MCF 10A (cell line): ENCODE results near the gene TIAM2. TPM values are rescaled to one million over a fixed set of nuclear protein-coding genes. Genes with fewer than 3 reads are reported as not detected.
A peak's percentile ranks its signal among the peaks of the same experiment; 100 is the strongest.

Experiments used
- BruUV-seq: library from RNA; stranded (reverse); fragments of 400-500 nt; replicated peaks from 2 replicates; lab custom pipeline; 2021; lab: Mats Ljungman, UMichigan
- CTCF ChIA-PET: fragments of 300-600 bp; sonication (Branson Sonifier 250); formaldehyde crosslinking; extraction: SDS; loops from one replicate; lab custom pipeline; 2021; ENCODE audit warnings: antibody characterized with exemption, inconsistent platforms; lab: Yijun Ruan, JAX
- POLR2A ChIA-PET: fragments of 300-600, 350-650 bp; sonication (Branson Sonifier 250); formaldehyde crosslinking; extraction: SDS; loops from one replicate; lab custom pipeline; 2020; ENCODE audit warnings: antibody characterized with exemption, inconsistent platforms; lab: Yijun Ruan, JAX
- DNase-seq: peaks from one replicate; pipeline ENCODE4 v3.0.0-alpha.2; 2018; ENCODE audit not compliant: unreplicated experiment
- H3K27ac Mint-ChIP-seq: one replicate; pipeline ENCODE4 v1.8.0; 2022; ENCODE audit warnings: mild to moderate bottlenecking, low read depth, mixed read lengths; ENCODE audit not compliant: unreplicated experiment
- H3K27me3 Mint-ChIP-seq: one replicate; pipeline ENCODE4 v1.8.0; 2022; ENCODE audit warnings: mixed read lengths; ENCODE audit not compliant: insufficient read depth, unreplicated experiment
- H3K36me3 Mint-ChIP-seq: one replicate; pipeline ENCODE4 v1.8.0; 2022; ENCODE audit warnings: mild to moderate bottlenecking, moderate library complexity, mixed read lengths; ENCODE audit not compliant: insufficient read depth, unreplicated experiment
- H3K4me1 Mint-ChIP-seq: one replicate; pipeline ENCODE4 v1.8.0; 2022; ENCODE audit warnings: mixed read lengths; ENCODE audit not compliant: insufficient read depth, unreplicated experiment
- H3K4me3 Mint-ChIP-seq: one replicate; pipeline ENCODE4 v1.8.0; 2022; ENCODE audit warnings: mild to moderate bottlenecking, moderate library complexity, mixed read lengths; ENCODE audit not compliant: unreplicated experiment
- H3K9me3 Mint-ChIP-seq: one replicate; pipeline ENCODE4 v1.8.0; 2022; ENCODE audit warnings: mixed read lengths; ENCODE audit not compliant: unreplicated experiment
- intact Hi-C: fragments of 100-400 bp; cut with micrococcal nuclease; formaldehyde crosslinking; loops from 2 replicates; pipeline ENCODE4 v1.14.1; 2022
- total RNA-seq: library from RNA; stranded (reverse); gene quantifications from 2 replicates; pipeline ENCODE4 v1.2.3, GENCODE V29; 2022
- TF ChIP-seq, protein P1 (sequence below): fragments of 200-600 bp; IDR thresholded peaks from one replicate; pipeline ENCODE4 v1.8.0; 2022; ENCODE audit warnings: antibody characterized with exemption, mild to moderate bottlenecking; ENCODE audit not compliant: unreplicated experiment

Gene TIAM2
- total RNA-seq, 1 experiment from 2014 or later, result 3.1 TPM

DNA sequence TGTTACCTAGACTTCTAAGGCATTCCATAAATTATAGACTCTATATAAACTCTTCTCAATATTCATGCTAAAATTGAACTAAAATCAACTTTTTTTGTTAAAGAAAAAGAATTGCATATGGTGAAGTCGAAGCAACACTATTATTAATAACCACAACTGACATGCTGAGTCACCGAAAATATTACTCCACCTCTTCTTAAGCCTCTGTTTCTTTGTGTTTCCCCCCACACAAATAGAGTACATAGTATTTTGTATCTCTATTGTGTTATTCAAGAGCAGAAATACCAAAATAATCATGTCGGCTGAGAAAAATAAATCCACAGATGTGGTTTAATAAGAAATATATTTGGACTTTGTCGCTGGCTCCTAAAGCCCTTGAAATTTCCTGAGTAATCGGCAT lies 295.4 kb downstream of the TIAM2 start:
- TF ChIP-seq, protein P1, sequence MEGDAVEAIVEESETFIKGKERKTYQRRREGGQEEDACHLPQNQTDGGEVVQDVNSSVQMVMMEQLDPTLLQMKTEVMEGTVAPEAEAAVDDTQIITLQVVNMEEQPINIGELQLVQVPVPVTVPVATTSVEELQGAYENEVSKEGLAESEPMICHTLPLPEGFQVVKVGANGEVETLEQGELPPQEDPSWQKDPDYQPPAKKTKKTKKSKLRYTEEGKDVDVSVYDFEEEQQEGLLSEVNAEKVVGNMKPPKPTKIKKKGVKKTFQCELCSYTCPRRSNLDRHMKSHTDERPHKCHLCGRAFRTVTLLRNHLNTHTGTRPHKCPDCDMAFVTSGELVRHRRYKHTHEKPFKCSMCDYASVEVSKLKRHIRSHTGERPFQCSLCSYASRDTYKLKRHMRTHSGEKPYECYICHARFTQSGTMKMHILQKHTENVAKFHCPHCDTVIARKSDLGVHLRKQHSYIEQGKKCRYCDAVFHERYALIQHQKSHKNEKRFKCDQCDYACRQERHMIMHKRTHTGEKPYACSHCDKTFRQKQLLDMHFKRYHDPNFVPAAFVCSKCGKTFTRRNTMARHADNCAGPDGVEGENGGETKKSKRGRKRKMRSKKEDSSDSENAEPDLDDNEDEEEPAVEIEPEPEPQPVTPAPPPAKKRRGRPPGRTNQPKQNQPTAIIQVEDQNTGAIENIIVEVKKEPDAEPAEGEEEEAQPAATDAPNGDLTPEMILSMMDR, result no peak
- CTCF ChIA-PET, result no interaction called here
- H3K27me3 Mint-ChIP-seq, result no peaks in the 10 kb centered on the region

DNA sequence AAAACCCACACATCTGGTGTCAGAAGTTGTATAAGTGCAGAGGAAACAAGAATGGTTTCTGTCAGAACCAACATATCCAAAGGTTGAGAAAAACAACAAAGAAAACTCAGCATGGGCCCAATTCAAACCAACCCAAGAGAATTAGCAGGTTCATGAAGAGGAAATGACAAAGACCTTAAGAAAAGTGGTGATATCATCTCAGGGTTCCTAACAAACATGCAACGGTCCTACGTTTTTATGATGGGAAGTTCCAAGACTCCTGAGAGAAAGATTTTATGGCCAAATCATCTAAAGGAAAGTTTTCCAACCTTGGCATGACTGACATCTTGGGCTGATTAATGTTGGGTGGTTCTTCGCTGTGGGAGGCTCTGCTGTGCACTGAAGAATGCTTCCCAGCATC lies 296.2 kb downstream of the TIAM2 start:
- H3K4me3 Mint-ChIP-seq, result no peak overlapping the region

More for the DNA sequence above, 295.4 kb downstream of the TIAM2 start:
- no peaks in the 10 kb centered on the region for H3K9me3 Mint-ChIP-seq
- POLR2A ChIA-PET, result no interaction called here
- DNase-seq, result no peak
- intact Hi-C loops, result no loop called here
- no TSS peak for BruUV-seq
- H3K27ac Mint-ChIP-seq, result no peak overlapping the region
- no peaks in the 10 kb centered on the region for H3K4me1 Mint-ChIP-seq
- H3K36me3 Mint-ChIP-seq, result peaks cover 56% of the 10 kb centered on the region
- H3K4me3 Mint-ChIP-seq, result no peak overlapping the region

DNA sequence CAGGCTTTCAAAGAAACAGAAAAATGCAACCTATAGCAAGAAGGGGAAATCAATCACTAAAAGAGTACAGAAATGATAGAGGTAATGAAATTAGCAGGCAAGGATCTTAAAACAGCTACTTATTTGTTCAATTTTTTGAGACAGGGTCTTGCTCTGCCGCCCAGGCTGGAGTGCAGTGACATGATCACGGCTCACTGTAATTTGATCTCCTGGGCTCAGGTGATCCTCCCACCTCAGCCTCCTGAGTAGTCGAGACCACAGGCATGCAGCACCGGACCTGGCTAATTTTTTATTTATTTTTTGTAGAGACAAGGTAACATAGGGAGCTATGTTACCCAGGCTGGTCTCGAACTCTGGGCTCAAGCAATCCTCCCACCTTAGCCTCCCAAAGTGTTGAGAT lies 297.6 kb downstream of the TIAM2 start:
- Mint-ChIP-seq H3K9me3 (no peaks in the 10 kb centered on the region), H3K27me3 (no peaks in the 10 kb centered on the region), H3K4me1 (no peaks in the 10 kb centered on the region), H3K4me3 (no peak overlapping the region), H3K36me3 (peaks cover 61% of the 10 kb centered on the region), H3K27ac (no peak overlapping the region)
- BruUV-seq, result no TSS peak
- CTCF ChIA-PET, result interaction anchor here (0.7 kb wide), 1 partner anchor 119 kb away, joined by 3 read pairs; no protein-coding TSS in a partner anchor
- TF ChIP-seq, protein P1, result no peak
- no peak for DNase-seq
- intact Hi-C loops, result no loop called here
- POLR2A ChIA-PET, result interaction anchor here (1.0 to 1.2 kb wide), 2 partner anchors 11 to 22 kb away, joined by 3 read pairs; partner anchors contain the start of gene TFB1M

More for the DNA sequence above, 296.2 kb downstream of the TIAM2 start:
- Mint-ChIP-seq H3K27me3 (no peaks in the 10 kb centered on the region), H3K9me3 (no peaks in the 10 kb centered on the region), H3K36me3 (peaks cover 57% of the 10 kb centered on the region), H3K4me1 (no peaks in the 10 kb centered on the region), H3K27ac (peak overlapping the region; percentile 30)
- ChIA-PET CTCF (interaction anchor here (0.8 kb wide), 1 partner anchor 16 kb away, joined by 4 read pairs; no protein-coding TSS in a partner anchor), POLR2A (no interaction called here)
- no peak for DNase-seq
- TF ChIP-seq, protein P1, result no peak
- no TSS peak for BruUV-seq
- intact Hi-C loops, result no loop called here

DNA sequence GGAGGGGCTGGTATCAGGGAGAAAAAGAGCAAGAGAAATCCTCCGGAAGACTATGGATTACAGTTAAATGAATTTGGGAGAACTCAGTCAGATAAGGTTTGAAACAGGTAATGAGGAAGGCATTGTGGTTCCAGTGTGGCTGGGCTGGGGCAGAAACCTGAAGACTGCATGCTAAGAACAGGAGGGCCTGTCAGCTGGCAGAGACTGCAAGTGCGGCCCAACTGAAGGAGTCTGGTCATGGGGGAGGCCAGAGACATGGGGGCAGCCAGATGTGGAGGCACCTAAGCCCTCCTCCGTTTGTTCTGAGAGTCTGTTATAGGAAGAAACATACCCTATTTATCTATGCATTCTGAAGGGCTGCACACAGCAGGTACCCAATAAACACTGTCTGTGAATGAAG lies 302.6 kb downstream of the TIAM2 start:
- Mint-ChIP-seq H3K9me3 (no peaks in the 10 kb centered on the region), H3K36me3 (peaks cover 63% of the 10 kb centered on the region), H3K27me3 (no peaks in the 10 kb centered on the region), H3K4me1 (no peaks in the 10 kb centered on the region), H3K27ac (peak overlapping the region; percentile 43), H3K4me3 (no peak overlapping the region)
- ChIA-PET CTCF (interaction anchor here (0.7 to 1.0 kb wide), 2 partner anchors 9 to 14 kb away, joined by 3 read pairs; no protein-coding TSS in a partner anchor), POLR2A (no interaction called here)
- BruUV-seq, result no TSS peak
- TF ChIP-seq, protein P1, result no peak
- DNase-seq, result no peak
- intact Hi-C loops, result no loop called here
